ENCODE data around the gene TMEM135.
"Not testable (repeated sequence)": the region's sequence is repeated elsewhere in the genome, so short reads cannot be mapped to it uniquely, and the experiment has no call there.

TMEM135 gene

DNA sequence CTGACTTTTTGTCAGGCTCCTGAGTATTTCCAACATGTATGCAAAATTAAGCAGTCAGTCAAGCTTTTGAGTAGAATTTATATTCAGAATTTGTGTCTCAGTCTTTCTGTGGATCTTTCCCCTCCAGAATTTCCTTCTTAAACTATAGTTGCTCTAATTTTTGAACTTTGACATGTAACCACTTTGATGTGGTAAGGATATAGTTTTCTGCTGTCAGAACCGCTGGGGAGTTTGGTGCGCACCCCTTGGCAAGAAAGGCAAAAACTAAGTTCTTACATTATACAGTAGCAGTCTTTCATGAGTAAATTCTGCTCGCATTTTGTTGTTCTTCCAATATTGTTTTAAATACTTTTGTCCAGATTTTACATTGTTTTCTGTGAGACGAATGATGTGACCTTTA, 105.9 kb downstream of the TMEM135 start:
- DNase-seq, result no peak

DNA sequence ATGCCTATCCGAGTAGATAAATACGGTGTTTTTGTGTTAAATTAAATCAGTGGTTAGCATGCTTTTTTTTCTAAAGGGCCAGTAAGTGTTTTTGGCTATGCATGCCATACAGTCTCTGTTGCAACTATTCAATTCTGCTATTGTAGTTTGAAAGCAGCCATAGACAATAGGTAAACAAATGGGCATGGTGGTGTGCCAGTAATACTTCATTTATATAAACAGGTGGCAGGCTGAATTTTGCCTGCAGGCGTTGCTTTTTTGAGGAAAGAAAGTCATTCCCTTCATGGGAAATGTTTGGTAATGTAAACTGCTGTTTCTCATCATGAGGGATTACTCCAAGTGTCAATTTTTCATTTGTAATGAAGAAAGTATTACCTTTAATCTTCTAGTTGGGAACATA, 106.5 kb downstream of the TMEM135 start:
- DNase-seq, result no peak

DNA sequence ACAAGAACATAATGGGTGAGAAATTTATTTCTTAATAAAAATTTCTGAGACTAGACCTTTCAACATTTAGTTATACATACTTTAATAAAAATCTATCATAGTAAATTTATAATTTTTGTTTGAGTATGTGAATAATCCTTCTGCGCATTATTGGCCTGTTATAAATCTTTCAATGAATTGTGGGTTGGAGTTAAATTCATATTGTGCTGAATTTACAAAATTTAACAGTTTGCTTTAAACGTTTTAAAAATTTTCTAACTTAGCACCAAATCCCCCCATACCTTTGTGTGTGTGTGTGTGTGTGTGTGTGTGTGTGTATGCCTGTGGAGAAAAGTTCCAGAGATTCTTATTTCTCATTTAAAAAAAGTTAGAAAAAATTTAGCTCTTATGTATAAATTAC, 111.0 kb downstream of the TMEM135 start:
- no peak for DNase-seq

DNA sequence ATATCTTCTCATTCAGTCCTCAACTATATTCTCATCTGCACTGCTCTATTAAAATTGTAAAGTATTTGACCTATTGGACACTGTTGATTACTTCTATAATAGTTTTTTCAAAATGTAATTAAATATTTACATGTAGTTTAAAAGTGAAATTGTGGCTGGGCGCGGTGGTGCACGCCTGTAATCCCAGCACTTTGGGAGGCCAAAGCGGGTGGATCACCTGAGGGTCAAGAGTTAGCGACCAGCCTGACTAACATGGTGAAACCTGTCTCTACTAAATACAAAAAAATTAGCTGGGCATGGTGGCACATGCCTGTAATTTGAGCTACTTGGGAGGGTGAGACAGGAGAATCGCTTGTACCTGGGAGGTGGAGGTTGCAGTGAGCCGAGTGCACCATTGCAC, 112.0 kb downstream of the TMEM135 start:
- DNase-seq, result not testable (repeated sequence)

DNA sequence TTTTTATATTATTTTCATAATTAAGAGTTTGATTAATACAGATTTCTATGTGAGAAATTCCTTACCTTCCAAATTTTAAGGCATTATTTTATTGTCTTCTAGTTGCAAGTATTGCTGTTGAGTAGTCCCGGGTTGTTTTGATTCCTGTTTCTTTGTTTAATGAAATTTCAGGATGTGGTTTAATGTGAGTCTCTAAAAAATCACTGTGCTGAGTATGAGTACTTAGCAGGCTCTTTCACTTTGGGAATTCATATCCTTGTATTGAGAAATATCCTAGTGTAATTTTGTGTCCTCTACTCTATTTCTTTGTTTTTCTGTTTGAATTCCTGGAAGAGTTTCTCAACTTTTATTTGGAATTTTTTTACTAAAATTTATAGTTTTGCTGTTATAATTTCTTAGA, 113.2 kb downstream of the TMEM135 start:
- DNase-seq, result no peak

DNA sequence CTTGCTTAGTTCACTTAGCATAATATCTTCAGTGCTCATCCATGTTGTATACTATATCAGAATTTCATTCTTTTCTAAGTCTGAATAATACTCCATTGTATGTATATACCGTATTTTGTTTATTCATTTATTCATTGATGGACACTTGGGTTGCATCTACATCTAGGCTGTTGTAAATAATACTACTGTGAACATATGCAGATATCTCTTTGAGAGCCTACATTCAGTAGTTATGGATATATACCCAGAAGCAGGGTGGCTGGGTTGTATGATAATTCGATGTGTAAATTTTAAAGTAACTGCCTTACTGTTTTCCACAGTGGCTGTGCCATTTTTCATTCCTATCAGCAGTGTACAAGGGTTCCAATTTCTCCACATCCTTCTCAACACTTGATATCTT, 116.5 kb downstream of the TMEM135 start:
- no peak for DNase-seq

DNA sequence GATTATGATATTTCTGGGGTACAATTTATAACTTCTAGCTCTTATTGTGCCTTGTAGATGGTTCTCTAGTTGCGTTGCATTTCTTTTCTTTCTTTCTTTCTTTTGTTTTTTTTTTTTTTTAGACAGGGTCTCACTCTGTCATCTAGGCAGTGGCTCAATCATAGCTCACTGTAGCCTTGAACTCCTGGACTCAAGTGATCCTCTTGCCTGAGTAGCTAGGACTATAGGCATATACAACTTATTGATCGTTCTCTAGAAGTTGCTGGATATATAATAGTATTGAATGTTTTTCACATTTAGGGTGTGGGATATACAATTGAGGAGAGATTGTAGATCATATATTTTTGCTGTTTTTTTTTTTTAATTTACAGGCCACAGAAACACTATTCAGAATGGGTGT, 119.2 kb downstream of the TMEM135 start:
- DNase-seq, result no peak

DNA sequence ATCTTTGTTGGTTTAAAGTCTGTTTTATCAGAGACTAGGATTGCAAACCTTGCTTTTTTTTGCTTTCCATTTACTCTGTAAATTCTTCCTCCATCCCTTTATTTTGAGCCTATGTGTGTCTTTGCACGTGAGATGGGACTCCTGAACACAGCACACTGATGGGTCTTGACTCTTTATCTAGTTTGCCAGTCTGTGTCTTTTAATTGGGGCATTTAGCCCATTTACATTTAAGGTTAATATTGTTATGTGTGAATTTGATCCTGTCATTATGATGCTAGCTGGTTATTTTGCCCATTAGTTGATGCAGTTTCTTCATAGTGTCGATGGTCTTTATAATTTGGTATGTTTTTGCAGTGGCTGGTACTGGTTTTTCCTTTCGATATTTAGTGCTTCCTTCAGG, 131.3 kb downstream of the TMEM135 start:
- not testable (repeated sequence) for DNase-seq

DNA sequence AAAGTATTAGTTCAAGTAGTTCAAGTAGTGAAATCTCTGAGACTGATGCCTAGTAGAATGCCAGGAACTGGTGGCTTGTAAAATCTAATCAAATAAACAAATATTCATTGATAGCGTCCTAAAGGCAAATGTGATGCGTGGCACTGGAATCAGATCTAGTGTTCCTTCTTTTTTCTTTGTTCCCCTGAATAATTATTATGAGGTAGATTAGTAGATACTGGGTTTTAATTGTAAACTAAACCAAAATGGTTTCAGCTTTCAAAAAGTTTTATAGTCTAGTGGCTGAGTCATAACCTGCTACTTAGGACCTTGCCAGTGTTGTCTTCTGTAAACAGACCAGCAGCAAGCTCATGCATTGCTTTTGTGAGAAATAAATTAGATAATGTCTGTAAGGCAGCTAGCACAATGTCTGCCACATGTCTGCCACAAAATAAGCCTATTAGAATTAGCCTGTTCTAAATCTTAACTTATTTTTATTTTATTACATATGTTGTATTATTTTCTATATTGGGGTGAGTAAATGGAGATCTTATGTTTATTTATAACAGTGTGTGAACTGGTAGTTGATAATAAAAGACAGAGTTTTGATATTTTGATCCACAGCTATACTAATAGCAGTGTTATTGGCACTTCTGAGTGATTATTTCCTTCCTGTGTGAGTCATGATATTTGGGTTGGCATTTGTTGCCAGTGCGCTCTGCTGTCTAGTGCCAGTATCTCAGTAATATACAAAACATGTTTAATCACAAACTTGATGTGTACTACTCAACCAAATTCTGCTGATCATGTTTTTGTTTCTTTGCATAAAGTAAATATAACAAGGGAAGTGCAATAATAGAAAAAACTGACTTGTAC, 135.7 kb downstream of the TMEM135 start:
- DNase-seq, result no peak

DNA sequence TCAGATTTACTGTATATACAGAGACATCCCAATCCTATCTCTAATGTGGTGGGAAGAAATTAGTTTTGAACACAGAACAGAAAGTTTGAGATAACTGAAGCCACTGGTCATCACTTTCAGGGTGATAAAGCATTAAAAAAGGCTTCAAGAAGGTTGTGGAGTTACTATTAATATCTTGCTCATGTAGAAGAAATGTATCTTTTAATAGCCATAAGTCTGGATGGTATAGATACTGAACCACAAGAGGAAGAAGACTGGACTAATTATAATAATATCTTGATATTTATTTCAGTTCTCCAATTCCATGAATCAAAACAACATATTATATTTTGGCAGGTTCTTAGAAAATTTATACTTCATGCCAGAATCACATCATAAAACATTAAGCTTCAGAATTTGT, 137.1 kb downstream of the TMEM135 start:
- DNase-seq, result no peak

DNA sequence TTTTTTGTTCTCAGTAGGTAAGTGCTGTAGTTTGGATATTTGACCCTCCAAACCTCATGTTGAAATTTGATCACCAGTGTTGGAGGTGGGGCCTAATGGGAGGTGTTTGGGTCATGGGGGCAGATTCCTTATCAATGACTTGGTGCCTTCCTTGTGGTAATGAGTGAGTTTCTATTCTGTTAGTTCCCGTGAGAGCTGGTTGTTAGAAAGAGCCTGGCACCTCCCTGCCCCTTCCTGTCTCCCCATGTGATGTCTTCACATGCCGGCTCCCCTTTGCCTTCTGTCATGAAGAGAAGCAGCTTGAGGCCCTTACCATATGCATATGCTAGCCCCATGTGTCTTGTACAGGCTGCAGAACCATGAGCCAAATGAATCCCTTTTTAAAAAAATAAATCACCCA, 138.3 kb downstream of the TMEM135 start:
- no peak for DNase-seq

DNA sequence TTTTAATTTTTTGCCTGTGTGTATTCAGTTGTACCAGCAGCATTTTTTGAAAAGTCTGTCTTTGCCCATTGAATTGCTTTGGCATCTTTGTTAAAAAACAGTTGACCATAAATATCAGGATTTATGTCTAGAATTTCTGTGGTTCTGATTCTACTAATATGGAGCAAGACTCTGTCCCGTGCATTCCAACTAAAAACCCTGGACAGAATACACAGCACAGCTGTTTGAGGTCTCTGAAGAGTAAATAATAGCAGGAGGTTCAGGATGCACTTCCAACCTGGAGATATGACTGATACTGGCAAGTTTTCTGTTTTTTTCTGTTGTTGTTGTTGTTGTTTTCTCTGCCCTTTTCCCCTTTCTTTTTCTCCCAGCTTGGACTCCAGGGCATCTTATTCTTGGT, 141.9 kb downstream of the TMEM135 start:
- DNase-seq, result no peak

DNA sequence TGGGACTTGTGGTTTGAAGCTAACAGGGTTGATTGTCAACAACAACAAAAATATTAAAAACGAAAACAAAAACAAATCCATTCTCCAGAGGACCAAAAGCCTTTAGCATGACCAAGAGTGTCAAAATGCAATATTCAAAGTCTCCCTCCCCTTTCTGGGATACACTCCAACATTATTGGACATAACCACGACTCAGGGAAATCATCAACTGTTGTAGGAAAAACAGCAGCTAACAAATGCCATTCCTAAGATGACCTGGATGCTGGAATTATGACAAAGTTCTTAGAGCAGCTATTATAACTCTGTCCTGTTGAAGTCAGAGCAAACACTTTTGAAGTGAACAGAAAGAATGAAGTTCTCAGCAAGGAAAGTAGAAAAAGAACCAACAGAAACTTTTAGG, 143.0 kb downstream of the TMEM135 start:
- DNase-seq, result no peak

DNA sequence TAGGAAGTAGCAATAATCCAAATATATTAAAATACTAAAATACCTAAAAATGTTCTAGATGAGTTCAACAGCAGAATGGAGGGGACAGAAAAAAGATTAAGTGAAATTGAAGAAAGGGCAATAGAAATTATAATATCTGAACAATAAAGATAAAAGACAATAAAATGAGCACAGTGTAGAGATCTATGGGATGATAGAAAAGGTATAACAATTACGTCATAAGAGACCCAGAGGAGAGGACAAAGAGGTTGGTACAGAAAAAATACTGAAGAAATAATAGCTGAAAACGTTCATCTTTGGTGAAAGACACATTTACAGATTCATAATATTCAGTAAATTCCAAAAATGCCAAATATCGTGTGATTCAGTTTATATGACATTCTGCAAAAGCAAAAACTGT, 143.4 kb downstream of the TMEM135 start:
- DNase-seq, result no peak

DNA sequence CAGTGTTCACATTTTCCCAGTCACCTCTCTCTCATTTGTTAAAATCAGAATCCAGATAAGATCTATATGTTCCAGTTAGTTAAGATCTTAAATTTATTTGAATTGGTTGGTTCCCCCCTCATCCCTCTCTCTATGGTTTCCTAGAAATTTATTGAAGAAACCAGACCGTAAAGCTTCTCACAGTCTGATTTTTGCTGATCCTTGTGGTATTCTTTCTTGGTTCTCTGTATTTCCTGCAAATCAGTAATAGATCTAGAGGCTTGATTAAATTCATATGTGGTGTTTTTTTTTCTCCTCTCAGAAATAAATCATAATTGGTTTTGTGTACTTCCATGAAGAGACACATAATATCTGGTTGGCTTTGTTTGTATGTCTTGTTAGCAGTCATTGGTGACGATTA, 147.5 kb downstream of the TMEM135 start:
- no peak for DNase-seq

DNA sequence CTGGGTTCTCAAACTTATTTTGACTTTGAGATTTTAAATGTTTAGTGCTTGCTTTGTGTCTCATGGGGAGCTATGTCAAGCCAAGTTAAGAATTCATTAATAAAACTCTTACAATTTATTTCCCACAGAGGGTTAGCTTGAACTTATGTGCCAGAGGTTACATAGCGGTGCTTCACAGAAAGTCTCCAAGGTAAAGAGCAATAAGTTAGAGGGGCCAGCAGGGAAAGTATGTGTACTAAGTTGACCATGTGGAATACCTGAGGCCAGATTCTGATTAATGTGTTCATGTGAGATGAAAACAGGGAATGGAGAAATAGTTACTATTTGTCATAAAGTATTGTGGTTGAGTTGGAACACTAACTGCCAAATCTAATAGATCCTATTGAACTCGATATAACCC, 149.3 kb downstream of the TMEM135 start:
- DNase-seq, result no peak

DNA sequence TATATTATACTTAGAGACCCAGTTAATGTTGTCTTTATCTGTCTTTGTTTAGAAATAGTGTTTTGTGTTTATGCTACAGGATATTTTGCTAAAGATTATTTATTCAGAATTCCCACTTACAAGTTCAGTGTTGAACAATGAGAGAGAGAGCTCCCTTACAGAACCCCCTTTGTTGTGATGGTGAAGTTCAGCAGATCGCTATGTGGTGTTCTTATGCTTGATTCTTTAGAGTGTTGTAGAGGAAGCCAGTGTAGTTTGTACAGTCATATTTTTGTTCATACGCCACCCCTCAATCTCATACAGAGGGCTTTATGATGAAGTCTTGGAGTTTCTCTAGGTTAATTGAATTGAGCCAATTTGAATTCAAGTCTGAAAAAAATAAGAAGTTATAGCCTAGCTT, 150.2 kb downstream of the TMEM135 start:
- DNase-seq, result no peak

DNA sequence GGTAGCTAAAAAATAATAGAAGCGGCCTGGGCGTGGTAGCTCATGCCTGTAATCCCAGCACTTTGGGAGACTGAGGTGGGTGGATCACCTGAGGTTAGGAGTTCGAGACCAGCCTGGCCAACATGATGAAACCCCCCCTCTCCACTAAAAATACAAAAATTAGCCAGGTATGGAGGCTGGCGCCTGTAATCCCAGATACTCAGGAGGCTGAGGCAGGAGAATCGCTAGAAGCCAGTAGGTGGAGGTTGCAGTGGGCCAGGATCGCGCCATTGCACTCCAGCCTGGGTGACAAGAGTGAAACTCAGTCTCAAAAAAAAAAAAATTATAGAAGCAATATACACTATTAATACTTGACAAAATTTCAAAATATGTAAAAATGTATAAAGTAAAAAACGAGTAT, 150.7 kb downstream of the TMEM135 start:
- DNase-seq, result not testable (repeated sequence)

DNA sequence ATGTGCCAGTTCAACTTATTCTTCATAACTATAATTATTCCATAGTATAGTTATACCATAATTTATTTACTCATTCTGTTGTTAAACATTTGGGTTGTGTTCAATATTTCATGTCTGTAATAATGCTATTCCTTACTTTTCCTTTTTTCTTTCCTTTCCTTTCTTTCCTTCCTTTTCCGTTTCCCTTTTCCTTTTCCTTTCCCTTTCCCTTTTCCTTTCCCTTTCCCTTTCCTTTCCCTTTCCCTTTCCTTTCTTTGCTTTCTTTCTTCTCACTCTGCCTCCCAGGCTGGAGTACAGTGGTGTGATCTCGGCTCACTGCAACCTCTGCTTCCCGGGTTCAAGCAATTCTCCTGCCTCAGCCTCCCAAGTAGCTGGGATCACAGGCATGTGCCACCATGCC, 151.2 kb downstream of the TMEM135 start:
- DNase-seq, result not testable (repeated sequence)

DNA sequence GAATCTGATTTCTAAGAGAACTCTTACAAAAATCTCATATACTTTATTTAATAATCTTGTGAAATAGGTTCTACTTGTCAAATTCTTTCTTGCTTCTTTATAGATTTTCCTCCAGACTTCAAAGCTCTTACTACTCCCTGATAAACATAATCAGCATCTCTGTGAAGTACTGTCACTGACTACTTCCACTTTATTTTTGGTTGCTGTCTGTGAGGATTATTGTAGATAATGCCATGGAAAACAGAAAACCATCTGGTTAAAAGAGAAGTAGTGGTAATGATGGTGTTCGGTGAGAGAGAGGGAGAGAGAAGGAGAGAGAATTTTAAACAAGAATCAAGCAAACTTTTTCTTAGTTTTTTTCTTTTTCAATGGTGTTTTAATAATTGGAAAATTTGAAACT, 152.3 kb downstream of the TMEM135 start:
- DNase-seq, result no peak

DNA sequence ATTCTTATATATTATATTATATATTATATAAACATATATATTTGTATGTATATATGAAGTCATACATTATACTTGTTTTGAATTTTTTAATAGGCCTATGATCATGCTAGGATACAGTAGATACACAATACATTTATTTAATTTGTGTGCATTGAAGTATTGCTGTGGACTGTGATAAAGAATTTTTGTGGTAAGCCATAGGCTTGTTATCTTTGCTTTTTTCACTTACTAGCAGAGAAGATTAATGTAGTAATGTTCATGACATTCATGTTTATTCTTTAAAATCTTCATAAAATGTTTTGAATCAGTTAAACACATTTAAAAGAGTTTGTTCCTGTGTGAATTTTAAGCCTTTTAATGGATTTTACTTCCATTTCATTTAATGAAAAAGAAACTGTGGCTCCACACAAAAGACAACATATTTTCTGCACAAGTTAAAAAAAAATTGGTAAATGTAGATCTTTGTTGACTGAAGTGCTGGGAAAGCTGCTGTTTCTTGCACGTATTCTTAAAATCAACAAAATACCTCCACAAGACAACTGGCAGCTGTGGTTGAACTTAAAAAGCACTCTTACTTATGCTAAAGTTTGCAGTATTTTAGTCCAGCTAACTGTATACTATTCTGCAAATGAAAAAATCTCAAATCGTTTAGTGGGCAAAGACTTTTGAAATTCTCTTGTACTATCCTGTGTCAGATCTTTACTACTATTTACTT, 156.2 kb downstream of the TMEM135 start:
- no peak for DNase-seq

DNA sequence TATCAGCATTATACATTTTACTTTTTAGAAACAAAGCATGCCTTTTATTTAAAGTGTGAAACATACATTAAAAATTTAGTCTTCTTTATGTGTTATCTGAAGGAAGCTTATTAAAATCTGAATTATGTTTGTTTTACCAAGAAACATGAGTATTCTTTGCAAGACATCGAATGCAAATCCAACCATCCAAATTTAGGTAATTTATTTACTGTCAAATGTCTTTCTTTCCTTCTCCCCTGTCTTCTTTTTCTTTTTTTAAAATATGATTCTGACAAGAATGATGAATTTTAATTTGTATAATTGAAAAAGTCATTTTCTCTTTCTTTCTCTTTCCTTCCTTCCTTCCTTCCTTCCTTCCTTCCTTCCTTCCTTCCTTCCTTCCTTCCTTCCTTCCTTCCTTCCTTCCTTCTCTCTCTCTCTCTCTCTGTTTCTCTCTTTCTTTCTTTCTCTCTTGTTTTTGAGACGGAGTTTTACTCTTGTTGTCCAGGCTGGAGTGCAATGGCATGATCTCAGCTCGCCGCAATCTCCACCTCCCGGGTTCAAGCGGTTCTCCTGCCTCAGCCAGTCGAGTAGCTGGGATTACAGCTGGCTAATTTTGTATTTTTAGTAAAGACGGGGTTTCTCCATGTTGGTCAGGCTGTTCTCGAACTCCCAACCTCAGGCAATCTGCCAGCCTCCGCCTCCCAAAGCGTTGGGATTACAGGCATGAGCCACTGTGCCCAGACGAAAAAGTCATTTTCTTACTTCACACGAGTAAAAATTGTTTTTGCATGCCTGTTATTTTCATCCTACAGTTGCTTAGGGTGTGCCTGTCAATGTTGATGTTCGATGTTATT, 157.5 kb downstream of the TMEM135 start:
- no peak for DNase-seq

DNA sequence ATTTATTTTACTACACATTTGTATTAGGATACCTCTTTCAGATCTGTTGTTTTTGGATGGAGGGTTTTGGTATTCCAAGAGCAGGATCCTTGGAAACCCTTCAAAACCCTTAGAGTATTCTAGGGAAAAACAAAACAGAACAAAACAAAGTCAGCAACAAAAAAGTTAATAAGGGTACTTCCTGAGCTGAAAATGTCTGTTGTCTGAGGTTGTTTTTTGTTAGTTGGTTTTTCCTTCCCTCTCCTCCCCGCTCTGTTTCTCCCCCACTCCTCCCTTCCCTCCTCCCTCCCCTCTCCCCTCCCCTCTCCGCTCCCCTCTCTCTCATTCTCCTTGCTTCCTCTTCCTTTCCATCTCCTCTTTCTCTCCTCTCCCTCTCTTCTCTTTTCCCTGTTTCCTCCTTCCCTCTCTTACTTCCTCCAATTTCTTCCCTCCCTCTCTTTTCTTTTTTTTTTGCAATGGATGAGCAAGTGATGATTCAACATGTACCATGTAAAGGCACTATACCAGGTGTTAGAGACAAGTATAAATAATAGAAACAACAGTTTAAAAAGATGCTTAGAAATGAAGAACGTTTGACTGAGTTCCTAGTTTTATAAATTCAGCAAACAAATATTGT, 160.6 kb downstream of the TMEM135 start:
- no peak for DNase-seq

Data from central memory CD4-positive, alpha-beta T cell (primary cell).